Measurements from ENCODE around the gene ATXN7L1.

ATXN7L1 gene

GRCh38 chr7:105806592-105807447 lies 69.6 kb downstream of the ATXN7L1 start:
- Histone ChIP-seq H3K4me3 (ENCODE audit: low read length) (no peak overlapping the region), H3K27me3 (ENCODE audit: control insufficient read depth, insufficient read depth, low read length) (no peaks in the 10 kb centered on the region), H3K4me1 (ENCODE audit: control insufficient read depth, low read depth, low read length) (peaks cover 15% of the 10 kb centered on the region), H3K36me3 (ENCODE audit: control insufficient read depth, low read depth, low read length) (no peaks in the 10 kb centered on the region), H3K27ac (ENCODE audit: low read length) (no peak overlapping the region), H3K9ac (ENCODE audit: low read length) (no peak overlapping the region), H3K9me3 (ENCODE audit: control insufficient read depth, low read depth, low read length) (no peaks in the 10 kb centered on the region)

- Histone ChIP-seq H3K9me3 (ENCODE audit: control insufficient read depth, low read depth, low read length) (no peaks in the 10 kb centered on the region), H3K4me3 (ENCODE audit: low read length) (no peak overlapping the region), H3K36me3 (ENCODE audit: control insufficient read depth, low read depth, low read length) (no peaks in the 10 kb centered on the region), H3K27ac (ENCODE audit: low read length) (no peak overlapping the region), H3K4me1 (ENCODE audit: control insufficient read depth, low read depth, low read length) (peaks cover 15% of the 10 kb centered on the region), H3K9ac (ENCODE audit: low read length) (no peak overlapping the region), H3K27me3 (ENCODE audit: control insufficient read depth, insufficient read depth, low read length) (no peaks in the 10 kb centered on the region)
Measured at GRCh38 chr7:105805447-105806019, 70.9 kb downstream of the ATXN7L1 start.

GRCh38 chr7:105803429-105803736 lies 73.0 kb downstream of the ATXN7L1 start:
- Histone ChIP-seq H3K4me3 (ENCODE audit: low read length) (no peak overlapping the region), H3K9me3 (ENCODE audit: control insufficient read depth, low read depth, low read length) (no peaks in the 10 kb centered on the region), H3K9ac (ENCODE audit: low read length) (no peak overlapping the region), H3K27ac (ENCODE audit: low read length) (no peak overlapping the region), H3K27me3 (ENCODE audit: control insufficient read depth, insufficient read depth, low read length) (no peaks in the 10 kb centered on the region), H3K4me1 (ENCODE audit: control insufficient read depth, low read depth, low read length) (peaks cover 29% of the 10 kb centered on the region), H3K36me3 (ENCODE audit: control insufficient read depth, low read depth, low read length) (no peaks in the 10 kb centered on the region)

GRCh38 chr7:105802604-105803428 lies 73.6 kb downstream of the ATXN7L1 start:
- no peak overlapping the region for H3K27ac ChIP-seq (ENCODE audit: low read length)
- H3K27me3 ChIP-seq (ENCODE audit: control insufficient read depth, insufficient read depth, low read length): no peaks in the 10 kb centered on the region
- no peak overlapping the region for H3K4me3 ChIP-seq (ENCODE audit: low read length)
- no peak overlapping the region for H3K9ac ChIP-seq (ENCODE audit: low read length)
- no peaks in the 10 kb centered on the region for H3K9me3 ChIP-seq (ENCODE audit: control insufficient read depth, low read depth, low read length)
- no peaks in the 10 kb centered on the region for H3K36me3 ChIP-seq (ENCODE audit: control insufficient read depth, low read depth, low read length)
- peaks cover 31% of the 10 kb centered on the region for H3K4me1 ChIP-seq (ENCODE audit: control insufficient read depth, low read depth, low read length)

DNA sequence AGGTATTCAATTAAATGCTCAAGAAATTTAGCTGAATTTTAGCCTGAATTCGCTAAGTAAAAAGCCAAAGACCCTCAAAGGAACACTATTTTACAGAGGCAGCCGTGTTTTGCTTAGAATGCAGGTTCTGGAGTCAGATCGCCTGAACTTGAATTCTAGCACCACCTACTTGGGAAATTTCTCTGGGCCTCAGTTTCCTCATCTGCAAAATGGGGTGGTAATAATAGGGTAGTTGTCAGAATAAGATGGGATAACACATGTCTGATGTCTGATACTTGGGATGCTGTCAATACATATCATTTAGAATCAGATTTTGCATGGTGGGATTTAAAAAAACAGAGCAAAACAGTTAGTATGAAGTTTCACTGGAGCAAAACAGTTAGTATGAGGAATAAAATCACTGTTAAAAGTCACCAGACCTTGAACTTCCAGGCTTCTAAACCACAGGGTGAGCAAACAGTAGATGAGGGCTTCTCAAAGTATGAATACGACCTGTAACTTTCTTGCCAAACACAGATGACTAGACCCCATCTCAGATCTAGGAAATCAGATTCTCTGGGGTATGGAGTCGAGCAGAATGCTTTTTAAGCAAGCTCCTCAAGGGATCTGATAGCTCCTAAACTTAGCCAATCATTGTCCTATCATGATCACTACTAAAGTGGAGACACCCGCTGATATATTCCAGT lies 75.4 kb downstream of the ATXN7L1 start:
- Histone ChIP-seq H3K27me3 (ENCODE audit: control insufficient read depth, insufficient read depth, low read length) (no peaks in the 10 kb centered on the region), H3K36me3 (ENCODE audit: control insufficient read depth, low read depth, low read length) (no peaks in the 10 kb centered on the region), H3K9ac (ENCODE audit: low read length) (no peak overlapping the region), H3K4me3 (ENCODE audit: low read length) (no peak overlapping the region), H3K4me1 (ENCODE audit: control insufficient read depth, low read depth, low read length) (peaks cover 29% of the 10 kb centered on the region), H3K27ac (ENCODE audit: low read length) (no peak overlapping the region), H3K9me3 (ENCODE audit: control insufficient read depth, low read depth, low read length) (no peaks in the 10 kb centered on the region)

DNA sequence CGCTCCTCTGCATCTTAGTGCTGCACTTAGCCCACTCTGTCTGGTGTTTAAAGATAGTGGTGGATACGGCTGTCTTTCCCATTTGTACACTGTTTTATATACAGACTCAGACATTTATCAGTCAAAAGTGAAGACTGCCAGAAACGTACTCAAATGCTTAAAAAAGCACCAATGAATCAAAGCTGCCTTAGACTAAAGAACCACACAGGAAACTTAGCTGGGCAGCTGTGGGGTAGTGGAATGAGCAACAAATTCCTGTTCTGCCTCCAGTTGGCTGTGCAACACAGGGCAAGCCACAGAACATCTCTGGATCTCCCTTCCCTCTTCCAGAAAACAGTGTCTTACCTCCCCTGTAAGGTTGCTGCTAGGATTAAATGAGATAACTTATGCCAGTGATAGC lies 76.0 kb downstream of the ATXN7L1 start:
- no peak overlapping the region for H3K27ac ChIP-seq (ENCODE audit: low read length)
- H3K27me3 ChIP-seq (ENCODE audit: control insufficient read depth, insufficient read depth, low read length): no peaks in the 10 kb centered on the region
- H3K9me3 ChIP-seq (ENCODE audit: control insufficient read depth, low read depth, low read length): no peaks in the 10 kb centered on the region
- H3K36me3 ChIP-seq (ENCODE audit: control insufficient read depth, low read depth, low read length): no peaks in the 10 kb centered on the region
- no peak overlapping the region for H3K4me3 ChIP-seq (ENCODE audit: low read length)
- peaks cover 23% of the 10 kb centered on the region for H3K4me1 ChIP-seq (ENCODE audit: control insufficient read depth, low read depth, low read length)
- H3K9ac ChIP-seq (ENCODE audit: low read length): no peak overlapping the region

- Histone ChIP-seq H3K9ac (ENCODE audit: low read length) (no peak overlapping the region), H3K4me3 (ENCODE audit: low read length) (no peak overlapping the region)
Measured at GRCh38 chr7:105799677-105800076, 76.7 kb downstream of the ATXN7L1 start.

DNA sequence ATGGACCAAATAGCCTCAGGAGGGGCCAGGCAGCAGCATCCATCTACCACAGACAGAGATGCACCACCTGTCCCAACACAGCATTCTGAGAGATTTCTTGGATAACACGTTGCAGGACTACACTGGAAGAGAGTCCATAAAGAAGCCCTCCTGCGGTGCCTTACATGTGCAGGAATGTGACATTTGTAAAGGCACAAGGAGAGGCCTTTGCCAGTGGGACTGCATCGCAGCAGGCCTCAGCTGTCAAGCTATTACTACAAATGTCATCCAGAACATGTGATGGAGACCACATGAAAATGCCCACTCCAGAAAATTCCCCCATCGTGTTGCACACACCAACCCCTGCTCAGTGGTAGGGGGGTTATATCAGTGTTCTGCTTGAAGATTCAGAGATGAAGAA lies 77.4 kb downstream of the ATXN7L1 start:
- Histone ChIP-seq H3K27ac (ENCODE audit: low read length) (no peak overlapping the region), H3K4me3 (ENCODE audit: low read length) (no peak overlapping the region), H3K27me3 (ENCODE audit: control insufficient read depth, insufficient read depth, low read length) (no peaks in the 10 kb centered on the region), H3K36me3 (ENCODE audit: control insufficient read depth, low read depth, low read length) (no peaks in the 10 kb centered on the region), H3K9me3 (ENCODE audit: control insufficient read depth, low read depth, low read length) (no peaks in the 10 kb centered on the region), H3K4me1 (ENCODE audit: control insufficient read depth, low read depth, low read length) (peaks cover 21% of the 10 kb centered on the region), H3K9ac (ENCODE audit: low read length) (no peak overlapping the region)

More at GRCh38 chr7:105799677-105800076, 76.7 kb downstream of the ATXN7L1 start:
- H3K4me1 ChIP-seq (ENCODE audit: control insufficient read depth, low read depth, low read length): peaks cover 21% of the 10 kb centered on the region
- no peak overlapping the region for H3K27ac ChIP-seq (ENCODE audit: low read length)
- no peaks in the 10 kb centered on the region for H3K27me3 ChIP-seq (ENCODE audit: control insufficient read depth, insufficient read depth, low read length)
- H3K9me3 ChIP-seq (ENCODE audit: control insufficient read depth, low read depth, low read length): no peaks in the 10 kb centered on the region
- no peaks in the 10 kb centered on the region for H3K36me3 ChIP-seq (ENCODE audit: control insufficient read depth, low read depth, low read length)

DNA sequence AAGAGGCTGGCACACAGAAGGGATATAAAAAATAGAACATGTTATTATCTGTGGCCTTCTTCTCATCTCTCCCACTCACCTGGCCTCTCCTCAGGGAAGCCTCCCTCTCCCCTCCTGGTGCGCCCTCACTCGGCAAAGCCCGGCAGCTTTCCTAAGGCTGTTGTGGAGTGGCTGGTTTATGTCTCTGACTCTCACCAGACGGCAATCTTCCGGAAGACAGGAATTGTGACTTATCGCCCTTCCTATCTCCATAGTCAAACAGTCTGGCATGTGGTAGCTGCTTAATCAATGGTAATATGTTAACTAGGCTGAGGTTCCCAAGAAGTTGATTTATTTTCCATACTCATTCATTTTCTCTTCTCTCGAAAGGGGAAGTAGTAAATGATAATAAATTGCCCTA lies 78.7 kb downstream of the ATXN7L1 start:
- Histone ChIP-seq H3K4me1 (ENCODE audit: control insufficient read depth, low read depth, low read length) (peaks cover 19% of the 10 kb centered on the region), H3K27me3 (ENCODE audit: control insufficient read depth, insufficient read depth, low read length) (no peaks in the 10 kb centered on the region), H3K9ac (ENCODE audit: low read length) (no peak overlapping the region), H3K36me3 (ENCODE audit: control insufficient read depth, low read depth, low read length) (no peaks in the 10 kb centered on the region), H3K27ac (ENCODE audit: low read length) (no peak overlapping the region), H3K9me3 (ENCODE audit: control insufficient read depth, low read depth, low read length) (no peaks in the 10 kb centered on the region), H3K4me3 (ENCODE audit: low read length) (no peak overlapping the region)

DNA sequence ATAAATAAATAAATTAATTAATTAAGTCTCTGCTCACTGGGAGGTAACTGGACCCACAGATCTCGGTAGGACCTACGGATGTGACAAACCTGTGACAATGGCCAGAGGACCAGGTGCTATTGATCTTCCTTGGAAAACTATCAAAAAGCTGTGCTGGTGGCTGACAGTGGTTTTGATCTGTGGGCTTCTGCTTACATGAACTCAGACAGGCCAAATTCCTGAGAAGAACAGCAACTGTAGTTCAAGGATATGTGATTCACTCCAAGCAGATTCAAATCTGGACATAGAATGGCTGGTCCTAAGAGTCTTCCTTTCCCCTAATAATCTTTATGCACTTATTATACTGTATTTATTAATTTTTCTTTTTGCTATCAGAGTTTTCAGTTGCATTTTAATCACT lies 80.0 kb downstream of the ATXN7L1 start:
- Histone ChIP-seq H3K27me3 (ENCODE audit: control insufficient read depth, insufficient read depth, low read length) (no peaks in the 10 kb centered on the region), H3K4me3 (ENCODE audit: low read length) (no peak overlapping the region), H3K4me1 (ENCODE audit: control insufficient read depth, low read depth, low read length) (peaks cover 25% of the 10 kb centered on the region), H3K9me3 (ENCODE audit: control insufficient read depth, low read depth, low read length) (no peaks in the 10 kb centered on the region), H3K9ac (ENCODE audit: low read length) (no peak overlapping the region), H3K36me3 (ENCODE audit: control insufficient read depth, low read depth, low read length) (no peaks in the 10 kb centered on the region), H3K27ac (ENCODE audit: low read length) (no peak overlapping the region)

Data from iPS-18a (cell line).